HG02678 (cell line): ENCODE measurements around the gene HSF2.

Source experiments
- ATAC-seq: cut with Tn5 transposase; IDR thresholded peaks from one replicate; pipeline ENCODE4 v1.9.1; 2021; ENCODE audit warnings: mild to moderate bottlenecking, moderate library complexity; ENCODE audit not compliant: unreplicated experiment

HSF2 gene

GRCh38 chr6:122394016-122394415 is 5.4 kb upstream of the HSF2 start:
- ATAC-seq = no peak

- ATAC-seq = no peak
These were observed 451 bp upstream of the HSF2 start for GRCh38 chr6:122399055-122399347.

GRCh38 chr6:122400121-122400450 is 634 bp downstream of the HSF2 start:
- peak; percentile 11 for ATAC-seq

DNA sequence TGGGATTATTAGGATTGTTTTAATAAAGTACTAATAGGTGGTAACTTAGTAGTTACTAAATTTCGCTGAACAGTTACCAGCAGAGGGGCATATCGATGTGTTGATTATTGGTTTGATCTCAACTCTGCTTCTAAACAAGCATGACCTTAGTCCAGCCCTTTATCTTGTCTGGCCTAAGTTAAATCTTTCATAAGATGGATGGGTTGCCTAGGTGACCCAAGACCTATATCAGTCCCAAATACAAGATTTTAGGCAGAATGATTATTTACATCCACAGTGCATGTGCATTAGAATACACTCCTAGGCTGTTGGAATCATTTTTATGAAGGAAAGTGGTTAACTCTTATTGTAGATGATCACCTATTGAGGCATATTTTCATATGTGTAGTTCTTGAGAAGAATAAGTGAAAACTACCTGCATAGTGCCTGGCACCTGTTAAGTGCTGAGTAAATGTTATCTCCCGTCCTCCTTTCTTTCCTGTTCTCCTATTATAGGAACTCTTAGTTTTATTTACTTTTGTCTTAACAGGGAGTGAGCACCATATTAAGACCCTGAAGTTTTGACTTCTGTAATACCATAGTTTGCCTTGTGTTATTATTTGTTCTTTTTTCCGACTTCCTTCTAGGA is 1.1 kb downstream of the HSF2 start:
- ATAC-seq = no peak

- ATAC-seq = no peak
These were observed 1.7 kb downstream of the HSF2 start for GRCh38 chr6:122401104-122401503.

GRCh38 chr6:122404444-122404843 is 5.0 kb downstream of the HSF2 start:
- no peak for ATAC-seq

DNA sequence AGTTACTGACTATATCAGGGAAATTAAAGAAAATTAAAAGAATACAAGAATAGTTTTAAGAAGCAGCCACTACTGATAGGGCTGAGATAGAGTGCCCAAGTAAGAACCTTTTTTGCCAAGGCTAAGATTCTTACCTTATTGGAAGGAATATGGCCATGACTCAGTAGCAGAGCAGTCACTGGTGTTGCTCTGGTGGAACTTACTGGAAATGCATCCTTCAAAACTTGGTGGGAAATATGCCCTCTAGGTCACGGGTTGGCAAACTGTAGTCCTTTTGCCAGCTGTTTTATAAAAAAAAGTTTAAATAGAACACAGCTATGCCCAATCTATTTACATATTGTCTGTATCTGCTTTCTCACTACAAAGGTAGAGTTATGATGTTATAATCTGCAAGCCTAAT is 6.0 kb downstream of the HSF2 start:
- no peak for ATAC-seq

- no peak for ATAC-seq
These were observed 6.7 kb downstream of the HSF2 start for GRCh38 chr6:122406187-122406586.

DNA sequence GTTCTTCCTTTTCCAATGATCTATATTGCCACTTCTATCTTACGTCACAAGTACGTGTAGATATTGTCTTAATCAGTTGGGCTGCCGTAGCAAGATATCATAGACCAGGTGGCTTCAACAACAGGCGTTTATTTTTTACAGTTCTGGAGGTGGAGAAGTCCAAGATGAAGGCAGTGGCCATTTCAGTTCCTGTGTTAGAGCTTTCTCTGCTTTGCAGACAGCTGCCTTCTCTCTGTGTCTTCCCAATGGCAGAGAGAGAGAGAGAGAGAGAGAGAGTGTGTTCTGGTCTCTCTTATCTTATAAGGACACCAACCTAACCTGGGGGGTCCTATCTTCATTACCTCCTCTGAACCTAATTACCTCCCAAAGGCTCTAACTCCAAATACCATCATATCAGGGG is 8.3 kb downstream of the HSF2 start:
- ATAC-seq = no peak

- no peak for ATAC-seq
These were observed 8.8 kb downstream of the HSF2 start for GRCh38 chr6:122408240-122408639.

DNA sequence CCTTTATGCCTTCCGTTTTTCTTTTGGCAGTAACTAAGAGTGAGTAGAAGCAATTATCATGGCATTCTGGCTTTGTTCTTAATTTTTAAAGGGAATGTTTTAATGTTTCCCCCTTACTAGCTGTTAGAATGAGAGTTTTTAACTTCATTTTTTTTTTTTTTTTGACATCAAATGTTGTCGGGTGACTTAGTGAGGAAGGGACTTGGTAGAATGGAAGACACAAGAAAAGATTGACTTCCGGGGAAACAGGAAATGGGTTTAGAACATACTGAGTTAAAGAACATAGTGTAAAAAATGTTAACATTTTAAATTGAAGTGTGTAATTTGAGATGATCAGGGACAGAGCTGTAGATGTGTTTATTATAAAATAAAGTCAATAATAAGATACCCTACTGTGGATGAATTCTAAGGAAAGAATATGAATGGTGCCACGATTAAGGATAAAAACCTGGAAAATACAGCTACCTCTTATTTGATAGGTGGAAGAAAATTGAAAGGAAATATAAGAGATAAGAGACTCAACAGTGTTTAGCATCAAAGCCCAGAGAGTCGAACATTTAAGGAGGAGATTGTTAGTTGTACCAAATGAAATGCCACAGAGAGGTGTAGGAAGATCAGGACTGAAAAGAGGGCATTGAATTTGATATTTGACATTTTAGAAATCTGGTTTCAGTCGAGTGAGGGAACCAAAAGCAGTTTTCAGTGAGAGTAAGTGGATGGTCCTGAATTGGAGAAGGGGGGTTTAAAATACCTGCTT is 9.4 kb downstream of the HSF2 start:
- no peak for ATAC-seq

GRCh38 chr6:122412001-122412400 is 12.5 kb downstream of the HSF2 start:
- no peak for ATAC-seq

DNA sequence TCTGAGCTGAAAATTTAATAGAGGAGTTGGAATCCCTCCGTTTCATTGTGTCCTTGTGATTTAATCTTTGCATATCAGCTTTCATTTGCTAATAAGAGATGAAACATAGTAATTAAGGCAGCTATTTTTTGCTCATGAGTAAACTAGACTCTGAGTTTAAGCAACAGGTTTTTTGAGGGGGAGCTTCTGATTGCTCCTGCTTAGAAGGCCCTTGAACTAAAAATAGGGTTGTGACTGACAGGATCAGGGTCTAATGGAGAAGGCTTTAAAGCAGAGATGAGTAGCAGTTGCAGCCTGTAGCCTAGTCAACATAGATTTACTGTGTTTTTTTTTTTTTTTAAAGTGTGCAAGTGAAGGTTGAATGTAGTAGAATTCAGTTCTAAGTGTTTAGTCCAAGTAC is 17.4 kb downstream of the HSF2 start:
- ATAC-seq = no peak

- no peak for ATAC-seq
These were observed 22.6 kb downstream of the HSF2 start for GRCh38 chr6:122422003-122422402.

DNA sequence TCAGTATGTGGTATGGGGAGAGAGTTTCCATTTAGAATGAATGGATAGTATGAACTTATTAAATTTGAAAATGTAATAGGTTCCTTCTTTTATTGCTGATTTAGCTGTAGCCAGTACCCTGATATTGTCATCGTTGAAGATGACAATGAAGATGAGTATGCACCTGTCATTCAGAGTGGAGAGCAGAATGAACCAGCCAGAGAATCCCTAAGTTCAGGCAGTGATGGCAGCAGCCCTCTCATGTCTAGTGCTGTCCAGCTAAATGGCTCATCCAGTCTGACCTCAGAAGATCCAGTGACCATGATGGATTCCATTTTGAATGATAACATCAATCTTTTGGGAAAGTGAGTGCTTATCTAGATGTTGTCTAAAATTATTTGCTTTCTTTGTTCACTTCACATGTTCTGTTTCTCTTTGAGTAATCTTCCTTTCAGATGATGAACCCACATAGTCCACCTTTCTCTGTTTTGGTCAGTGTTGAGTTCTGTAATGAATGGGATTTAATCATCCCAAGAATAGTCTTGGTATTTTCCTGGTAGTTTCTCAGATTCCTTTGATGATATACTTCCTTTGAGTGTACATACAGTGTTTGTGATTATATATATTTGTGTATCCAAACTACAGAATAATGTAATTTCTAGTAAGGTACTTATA is 23.3 kb downstream of the HSF2 start:
- ATAC-seq = peak; percentile 89

- ATAC-seq = no peak
These were observed 24.3 kb downstream of the HSF2 start for GRCh38 chr6:122423734-122424133.

DNA sequence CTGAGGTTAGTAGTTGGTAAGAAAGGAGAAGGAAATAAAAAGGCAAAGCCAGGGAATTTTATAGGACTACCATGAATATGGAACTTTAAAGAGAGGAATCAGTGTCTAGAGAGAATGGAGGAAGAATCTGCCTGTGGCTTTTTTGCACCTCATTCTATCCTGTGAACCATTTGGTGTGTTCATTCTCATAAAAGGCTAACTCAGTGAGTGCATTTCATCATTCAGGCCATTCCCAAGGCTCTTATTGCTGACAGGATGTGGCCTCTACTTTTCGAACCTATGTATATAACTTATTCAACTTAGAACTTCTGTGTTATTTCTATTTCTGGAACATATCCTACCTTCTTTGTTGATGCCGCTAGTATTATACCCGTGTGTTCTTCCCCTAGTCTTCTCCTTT is 27.1 kb downstream of the HSF2 start:
- no peak for ATAC-seq

DNA sequence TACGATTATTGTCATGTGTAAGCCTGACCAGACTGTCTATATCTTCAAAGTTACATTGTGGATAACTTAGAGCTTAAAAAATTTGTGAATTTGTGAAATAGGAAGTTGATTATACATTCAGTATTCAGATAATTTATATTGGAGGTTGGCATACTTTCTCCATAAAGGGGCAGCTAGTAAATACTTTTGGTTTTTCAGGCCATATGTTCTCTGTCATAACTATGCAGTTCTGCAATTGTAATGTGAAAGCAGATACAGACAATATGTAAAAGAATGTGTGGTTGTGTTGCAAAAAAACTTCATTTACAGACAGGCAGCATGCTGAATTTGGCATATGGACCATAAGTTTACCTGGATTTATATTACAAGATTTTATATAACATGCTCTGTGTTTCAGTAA is 29.3 kb downstream of the HSF2 start:
- ATAC-seq = no peak

- ATAC-seq = no peak
These were observed 29.9 kb downstream of the HSF2 start for GRCh38 chr6:122429323-122429722.

DNA sequence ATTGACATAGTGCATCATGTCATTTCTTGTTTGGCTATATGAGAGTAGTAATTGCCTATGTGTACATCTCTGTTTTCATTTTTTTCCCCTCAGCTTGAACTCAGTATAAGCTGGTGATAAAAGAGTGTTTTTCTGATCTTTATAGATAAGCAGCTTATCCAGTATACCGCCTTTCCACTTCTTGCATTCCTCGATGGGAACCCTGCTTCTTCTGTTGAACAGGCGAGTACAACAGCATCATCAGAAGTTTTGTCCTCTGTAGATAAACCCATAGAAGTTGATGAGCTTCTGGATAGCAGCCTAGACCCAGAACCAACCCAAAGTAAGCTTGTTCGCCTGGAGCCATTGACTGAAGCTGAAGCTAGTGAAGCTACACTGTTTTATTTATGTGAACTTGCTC is 32.3 kb downstream of the HSF2 start:
- ATAC-seq = no peak

GRCh38 chr6:122432816-122433215 is 33.4 kb downstream of the HSF2 start:
- peak; percentile 52 for ATAC-seq

DNA sequence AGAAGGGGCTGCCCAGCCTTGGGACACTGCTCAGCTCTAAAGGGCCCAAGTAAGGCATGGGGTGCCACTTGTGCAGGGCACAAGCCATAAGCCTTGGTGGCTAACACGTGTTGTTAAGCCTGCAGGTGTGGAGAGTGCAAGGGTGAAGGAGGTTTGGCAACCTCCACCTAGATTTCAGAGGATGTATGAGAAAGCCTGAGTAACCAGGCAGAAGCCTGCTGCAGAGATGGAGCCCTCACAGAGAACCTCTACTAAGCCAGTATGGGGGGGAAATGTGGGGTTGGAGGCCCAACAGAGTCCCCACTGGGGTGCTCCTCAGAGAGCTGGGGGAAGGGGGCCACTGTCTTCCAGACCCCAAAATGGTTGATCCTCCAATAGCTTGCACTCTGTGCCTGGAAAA is 39.5 kb downstream of the HSF2 start:
- ATAC-seq = no peak

- ATAC-seq = no peak
These were observed 45.8 kb downstream of the HSF2 start for GRCh38 chr6:122445274-122445673.
